ENCODE measurements around the gene CCDC61.

Gene CCDC61

DNA sequence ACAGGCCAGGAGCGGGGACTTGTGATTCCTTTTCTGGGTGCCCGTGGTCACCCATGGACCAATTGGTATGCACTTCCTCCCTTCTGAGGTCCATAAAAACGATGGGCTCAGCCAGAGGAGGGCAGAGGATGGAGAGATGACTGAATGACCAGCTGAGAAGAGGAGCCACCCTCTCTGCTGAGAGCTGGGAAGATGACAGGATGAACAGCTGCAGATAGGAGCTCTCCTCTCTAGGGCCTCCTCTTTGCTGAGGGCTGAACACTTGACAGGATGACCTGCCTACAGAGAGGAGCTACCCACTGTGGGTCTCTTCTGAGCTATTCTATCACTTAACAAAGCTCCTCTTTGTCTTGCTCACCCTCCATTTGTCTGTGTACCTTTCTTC lies 41.5 kb downstream of the CCDC61 start:
- TF ChIP-seq, protein P1, sequence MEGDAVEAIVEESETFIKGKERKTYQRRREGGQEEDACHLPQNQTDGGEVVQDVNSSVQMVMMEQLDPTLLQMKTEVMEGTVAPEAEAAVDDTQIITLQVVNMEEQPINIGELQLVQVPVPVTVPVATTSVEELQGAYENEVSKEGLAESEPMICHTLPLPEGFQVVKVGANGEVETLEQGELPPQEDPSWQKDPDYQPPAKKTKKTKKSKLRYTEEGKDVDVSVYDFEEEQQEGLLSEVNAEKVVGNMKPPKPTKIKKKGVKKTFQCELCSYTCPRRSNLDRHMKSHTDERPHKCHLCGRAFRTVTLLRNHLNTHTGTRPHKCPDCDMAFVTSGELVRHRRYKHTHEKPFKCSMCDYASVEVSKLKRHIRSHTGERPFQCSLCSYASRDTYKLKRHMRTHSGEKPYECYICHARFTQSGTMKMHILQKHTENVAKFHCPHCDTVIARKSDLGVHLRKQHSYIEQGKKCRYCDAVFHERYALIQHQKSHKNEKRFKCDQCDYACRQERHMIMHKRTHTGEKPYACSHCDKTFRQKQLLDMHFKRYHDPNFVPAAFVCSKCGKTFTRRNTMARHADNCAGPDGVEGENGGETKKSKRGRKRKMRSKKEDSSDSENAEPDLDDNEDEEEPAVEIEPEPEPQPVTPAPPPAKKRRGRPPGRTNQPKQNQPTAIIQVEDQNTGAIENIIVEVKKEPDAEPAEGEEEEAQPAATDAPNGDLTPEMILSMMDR (IDR thresholded peaks at IDR 0.05; ENCODE audit: low read length, missing control alignments): no peak
- no peak for DNase-seq (ENCODE audit: low read depth)
- H3K4me3 ChIP-seq (replicated peaks; ENCODE audit: low read depth, low read length): no peak overlapping the region

DNA sequence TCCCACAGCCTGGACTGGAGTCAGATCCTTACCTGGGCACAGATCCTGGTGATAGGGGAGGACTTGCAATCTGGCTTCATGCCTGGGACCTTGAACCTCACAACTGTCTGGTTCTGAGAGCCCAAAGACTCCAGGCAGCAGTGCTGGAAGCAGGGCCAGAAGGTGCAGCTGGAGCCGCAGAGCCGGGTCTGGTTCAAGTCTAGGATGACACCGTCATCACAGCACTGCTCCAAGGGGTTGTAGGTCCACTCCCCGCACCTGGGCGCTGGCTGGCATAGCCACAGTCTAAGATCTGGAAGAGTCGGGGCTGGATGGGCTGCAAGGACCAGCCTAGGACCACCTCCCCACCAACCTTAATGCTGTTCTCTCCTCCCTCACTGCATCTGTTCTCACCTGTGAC lies 44.9 kb downstream of the CCDC61 start:
- no peak for DNase-seq (ENCODE audit: low read depth)
- TF ChIP-seq, protein P1 (IDR thresholded peaks at IDR 0.05; ENCODE audit: low read length, missing control alignments): no peak
- no peak overlapping the region for H3K4me3 ChIP-seq (replicated peaks; ENCODE audit: low read depth, low read length)

DNA sequence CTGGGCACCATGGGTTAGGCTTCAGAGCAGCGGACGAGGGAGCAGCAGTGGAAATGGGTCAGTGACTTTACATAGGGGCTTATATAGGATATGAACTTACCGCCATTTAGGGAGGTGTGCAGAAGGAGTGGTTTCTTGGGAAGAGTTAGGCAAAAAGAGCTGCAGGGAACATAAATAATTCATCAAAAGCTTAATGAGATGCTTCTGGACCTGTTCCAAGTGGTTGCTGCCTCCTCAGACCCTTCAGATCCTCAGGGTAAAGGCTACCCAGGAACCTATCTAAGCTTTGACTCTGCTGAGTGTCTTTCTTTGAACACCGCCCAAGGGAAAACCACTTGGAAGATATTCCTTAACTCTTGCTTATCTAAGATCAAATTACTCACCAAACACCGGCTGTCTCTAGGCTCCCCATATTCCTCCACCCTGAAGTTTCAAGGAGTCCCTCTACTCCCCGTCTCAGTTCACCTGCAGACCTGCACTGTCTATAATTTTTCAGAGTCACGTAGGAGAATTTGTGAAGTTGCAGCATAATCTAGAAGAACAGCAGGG lies 45.8 kb downstream of the CCDC61 start, which contains the start of gene IGFL4:
Gene IGFL4, minus strand, starts transcription at position 51 of the 549 bp plus-strand sequence. Its CDS starts 40 bp downstream, at position 11.
- DNase-seq (ENCODE audit: low read depth): no peak
- H3K4me3 ChIP-seq (replicated peaks; ENCODE audit: low read depth, low read length): no peak within 1 kb of the TSS
- TF ChIP-seq, protein P1 (IDR thresholded peaks at IDR 0.05; ENCODE audit: low read length, missing control alignments): no peak

DNA sequence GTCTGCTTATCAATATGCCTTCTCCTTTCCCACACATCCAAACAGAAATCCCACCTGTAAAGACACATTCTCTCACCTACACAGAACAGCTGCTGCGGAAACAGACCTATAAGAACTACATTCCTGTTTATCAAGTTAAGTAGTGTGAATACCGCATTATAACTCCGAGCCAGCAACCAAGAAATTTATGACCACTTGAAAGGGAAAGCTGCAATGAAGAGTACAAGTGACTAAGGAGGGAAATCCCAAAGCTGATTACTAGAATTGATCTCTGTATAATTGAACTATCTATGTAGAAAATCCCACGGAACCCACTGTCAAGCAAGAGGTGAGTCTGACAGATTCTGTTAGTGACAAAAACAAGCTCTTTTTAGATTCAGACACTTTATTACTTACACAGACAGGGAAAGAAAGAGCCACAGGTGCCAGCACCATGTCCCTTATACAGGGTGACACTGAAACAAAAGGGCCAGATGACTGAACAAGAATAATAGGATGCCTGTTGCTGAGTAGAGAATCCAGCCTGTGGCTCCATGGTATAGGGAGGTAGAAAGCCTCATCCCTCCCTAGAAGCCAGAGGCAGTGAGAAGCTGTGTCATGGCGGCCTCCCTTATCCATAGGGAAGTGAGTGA lies 47.1 kb downstream of the CCDC61 start:
- TF ChIP-seq, protein P1 (IDR thresholded peaks at IDR 0.05; ENCODE audit: low read length, missing control alignments): no peak
- no peak overlapping the region for H3K4me3 ChIP-seq (replicated peaks; ENCODE audit: low read depth, low read length)
- no peak for DNase-seq (ENCODE audit: low read depth)

DNA sequence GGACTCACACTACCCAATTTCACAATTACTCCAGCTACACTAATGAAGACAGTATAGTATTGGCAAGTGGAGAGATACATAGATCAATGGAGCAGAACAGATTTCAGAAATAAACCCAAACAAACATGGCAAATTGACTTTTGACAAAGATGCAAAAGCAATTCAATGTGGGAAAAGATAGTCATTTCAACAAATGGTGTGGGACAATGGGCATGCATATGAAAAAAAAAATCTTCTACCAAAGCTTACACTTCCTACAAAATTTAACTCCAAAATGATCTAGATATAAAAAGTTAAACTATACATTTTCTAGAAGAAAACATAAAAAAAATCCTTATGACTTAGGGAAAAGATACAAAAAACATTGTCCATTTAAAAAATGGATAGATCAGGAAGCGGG lies 48.3 kb downstream of the CCDC61 start:
- TF ChIP-seq, protein P1 (IDR thresholded peaks at IDR 0.05; ENCODE audit: low read length, missing control alignments): no peak
- DNase-seq (ENCODE audit: low read depth): no peak
- H3K4me3 ChIP-seq (replicated peaks; ENCODE audit: low read depth, low read length): no peak overlapping the region

DNA sequence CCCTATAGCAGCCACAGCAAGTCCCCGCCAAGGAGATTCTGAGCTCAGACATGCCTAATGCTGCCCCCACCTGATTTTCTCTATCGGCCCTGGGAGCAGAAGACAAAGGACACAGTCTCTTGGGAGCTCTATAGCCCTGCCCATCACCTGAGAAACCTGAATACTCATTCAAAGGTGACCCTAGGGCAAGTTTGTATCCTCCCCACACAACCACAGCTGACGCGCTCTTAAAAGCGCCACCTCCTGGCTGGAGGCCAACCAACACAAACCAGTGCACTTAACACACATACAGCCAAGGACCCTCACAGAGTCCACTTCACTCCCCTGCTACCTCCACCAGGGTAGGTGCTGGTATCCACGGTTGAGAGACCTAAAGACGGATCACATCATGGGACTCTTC lies 54.3 kb downstream of the CCDC61 start:
- no peak for DNase-seq (ENCODE audit: low read depth)
- TF ChIP-seq, protein P1 (IDR thresholded peaks at IDR 0.05; ENCODE audit: low read length, missing control alignments): no peak
- H3K4me3 ChIP-seq (replicated peaks; ENCODE audit: low read depth, low read length): no peak overlapping the region

DNA sequence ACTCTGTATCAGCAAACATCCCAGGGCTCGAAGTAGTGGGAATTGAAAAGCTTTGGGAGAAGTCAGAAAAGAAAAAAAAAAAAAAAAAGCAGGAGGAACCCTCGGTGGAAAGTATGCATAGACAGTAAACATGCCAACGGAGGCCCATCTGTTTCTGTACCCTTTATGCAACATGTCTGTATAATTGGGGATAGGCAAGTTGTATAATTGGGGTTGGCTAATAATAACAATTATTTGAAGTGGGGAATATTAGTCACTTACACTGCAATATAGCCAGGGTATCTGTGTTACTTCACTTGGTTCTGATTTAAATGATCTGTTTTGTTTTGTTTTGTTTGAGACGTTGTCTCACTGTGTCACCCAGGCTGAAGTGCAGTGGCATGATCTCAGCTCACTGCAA lies 57.6 kb downstream of the CCDC61 start:
- TF ChIP-seq, protein P1 (IDR thresholded peaks at IDR 0.05; ENCODE audit: low read length, missing control alignments): no peak
- DNase-seq (ENCODE audit: low read depth): no peak
- H3K4me3 ChIP-seq (replicated peaks; ENCODE audit: low read depth, low read length): no peak overlapping the region

Measured in fibroblast of pulmonary artery (primary cell).